WTC11 (cell line): Measurements from ENCODE around the gene GIPC3. TPM values are rescaled to one million over a fixed set of nuclear protein-coding genes. Genes with fewer than 3 reads are reported as not detected.
A peak's percentile ranks its signal among the peaks of the same experiment; 100 is the strongest.

Source experiments
- ATAC-seq: fragments of 200-7000 bp; cut with Tn5 transposase; 2 replicates; pipeline ENCODE4 v1.10.0; 2021; ENCODE audit warnings: mild to moderate bottlenecking, moderate library complexity
- CTCF ChIA-PET: fragments of 300-600 bp; sonication (Branson Sonifier 250); formaldehyde crosslinking; loops from one replicate; lab custom pipeline; 2021; ENCODE audit warnings: antibody characterized with exemption; lab: Charles Lee
- POLR2A ChIA-PET: fragments of 350-600 bp; sonication (Branson Sonifier 250); formaldehyde crosslinking; loops from one replicate; lab custom pipeline; 2021; ENCODE audit warnings: antibody characterized with exemption; lab: Charles Lee
- DNase-seq: peaks from one replicate; pipeline ENCODE4 v3.0.0; 2021; ENCODE audit warnings: low spot score
- H3K27ac Mint-ChIP-seq: 2 replicates; pipeline ENCODE4 v1.8.0; 2021; ENCODE audit warnings: mixed read lengths
- H3K27me3 Mint-ChIP-seq: 2 replicates; pipeline ENCODE4 v1.8.0; 2021; ENCODE audit warnings: low read depth, mild to moderate bottlenecking, moderate library complexity, mixed read lengths
- H3K36me3 Mint-ChIP-seq: 2 replicates; pipeline ENCODE4 v1.8.0; 2021; ENCODE audit warnings: mixed read lengths
- H3K4me1 Mint-ChIP-seq: 2 replicates; pipeline ENCODE4 v1.8.0; 2022; ENCODE audit warnings: mixed read lengths
- H3K4me3 Mint-ChIP-seq: 2 replicates; pipeline ENCODE4 v1.8.0; 2021; ENCODE audit warnings: mild to moderate bottlenecking, moderate library complexity, mixed read lengths
- H3K9me3 Mint-ChIP-seq: 2 replicates; pipeline ENCODE4 v1.8.0; 2021; ENCODE audit warnings: mixed read lengths
- AR ChIP-seq: fragments of 250-450 bp; sonication (Bioruptor Pico); IDR thresholded peaks from 2 replicates; pipeline ENCODE4 v1.9.0; 2021; ENCODE audit warnings: mild to moderate bottlenecking
- ATF6 ChIP-seq: sonication (generic); formaldehyde crosslinking; IDR thresholded peaks from 2 replicates; pipeline ENCODE4 v1.8.1; 2023; ENCODE audit warnings: mild to moderate bottlenecking, missing genetic modification reagents
- CDX4 ChIP-seq: fragments of 250-450 bp; sonication (Bioruptor Pico); IDR thresholded peaks from 2 replicates; pipeline ENCODE4 v1.9.0; 2021; ENCODE audit warnings: moderate library complexity, mild to moderate bottlenecking, inconsistent platforms, borderline replicate concordance
- ESRRA ChIP-seq: sonication (generic); formaldehyde crosslinking; IDR thresholded peaks from 2 replicates; pipeline ENCODE4 v1.8.1; 2022; ENCODE audit warnings: mild to moderate bottlenecking, missing genetic modification reagents, borderline replicate concordance
- FOXP1 ChIP-seq: sonication (generic); formaldehyde crosslinking; IDR thresholded peaks from 2 replicates; pipeline ENCODE4 v1.8.0; 2022; ENCODE audit warnings: missing genetic modification reagents, mild to moderate bottlenecking, moderate library complexity, borderline replicate concordance
- NFATC4 ChIP-seq: fragments of 250-450 bp; sonication (Bioruptor Pico); IDR thresholded peaks from 2 replicates; pipeline ENCODE4 v1.9.0; 2021; ENCODE audit warnings: mild to moderate bottlenecking
- NFE2L1 ChIP-seq: sonication (generic); formaldehyde crosslinking; IDR thresholded peaks from 2 replicates; pipeline ENCODE4 v1.8.1; 2023; ENCODE audit warnings: missing genetic modification reagents
- NR1H2 ChIP-seq: sonication (generic); formaldehyde crosslinking; IDR thresholded peaks from 2 replicates; pipeline ENCODE4 v1.9.0; 2021; ENCODE audit warnings: mild to moderate bottlenecking, moderate library complexity, missing genetic modification reagents
- NR3C1 ChIP-seq: sonication (generic); formaldehyde crosslinking; conservative IDR thresholded peaks from 2 replicates; pipeline ENCODE4 v1.8.1; 2023; ENCODE audit warnings: low read depth, mild to moderate bottlenecking, missing genetic modification reagents
- PREB ChIP-seq: sonication (generic); formaldehyde crosslinking; IDR thresholded peaks from 2 replicates; pipeline ENCODE4 v1.8.1; 2022; ENCODE audit warnings: mild to moderate bottlenecking, missing genetic modification reagents, moderate library complexity, borderline replicate concordance
- RORB ChIP-seq: fragments of 250-450 bp; sonication (Bioruptor Pico); IDR thresholded peaks from 2 replicates; pipeline ENCODE4 v1.9.0; 2021; ENCODE audit warnings: mild to moderate bottlenecking
- TEAD1 ChIP-seq: sonication (generic); formaldehyde crosslinking; IDR thresholded peaks from 2 replicates; pipeline ENCODE4 v1.8.0; 2022; ENCODE audit warnings: mild to moderate bottlenecking, missing genetic modification reagents
- TP53 ChIP-seq: sonication (generic); formaldehyde crosslinking; IDR thresholded peaks from 2 replicates; pipeline ENCODE4 v1.8.1; 2023; ENCODE audit warnings: mild to moderate bottlenecking, missing genetic modification reagents
- ZNF121 ChIP-seq: sonication (generic); formaldehyde crosslinking; IDR thresholded peaks from 2 replicates; pipeline ENCODE4 v1.8.0; 2023; ENCODE audit warnings: missing genetic modification reagents
- ZNF263 ChIP-seq: sonication (generic); formaldehyde crosslinking; IDR thresholded peaks from 2 replicates; pipeline ENCODE4 v1.8.1; 2022; ENCODE audit warnings: low read depth, mild to moderate bottlenecking, moderate library complexity, missing genetic modification reagents
- ZNF425 ChIP-seq: fragments of 250-450 bp; sonication (Bioruptor Pico); conservative IDR thresholded peaks from 2 replicates; pipeline ENCODE4 v1.9.0; 2021; ENCODE audit warnings: mild to moderate bottlenecking
- ZNF512 ChIP-seq: sonication (generic); formaldehyde crosslinking; IDR thresholded peaks from 2 replicates; pipeline ENCODE4 v1.8.1; 2022; ENCODE audit warnings: missing genetic modification reagents, borderline replicate concordance
- ZNF532 ChIP-seq: fragments of 250-450 bp; sonication (Bioruptor Pico); IDR thresholded peaks from 2 replicates; pipeline ENCODE4 v1.9.0; 2021; ENCODE audit warnings: mild to moderate bottlenecking, borderline replicate concordance
- total RNA-seq: library from RNA; stranded (reverse); gene quantifications from 3 replicates; pipeline ENCODE4 v1.2.3, GENCODE V29; 2021

The GIPC3 gene
- total RNA-seq, 1 experiment from 2014 or later: 1.0 TPM

GRCh38 chr19:3578390-3578789, 6.9 kb upstream of the GIPC3 start:
- Mint-ChIP-seq H3K4me1 (peaks cover 14% of the 10 kb centered on the region), H3K9me3 (no peaks in the 10 kb centered on the region), H3K27me3 (peaks cover 30% of the 10 kb centered on the region), H3K4me3 (peak overlapping the region; percentile 75), H3K27ac (no peak overlapping the region), H3K36me3 (peaks cover 8% of the 10 kb centered on the region)
- ChIA-PET POLR2A (interaction anchor here (0.6 to 3.3 kb wide), 4 partner anchors 13 to 44 kb away, joined by 3 to 12 read pairs (median 4); no protein-coding TSS in a partner anchor), CTCF (interaction anchor here (1.0 to 6.5 kb wide), 10 partner anchors 8 to 144 kb away, joined by 3 to 115 read pairs (median 8); partner anchors contain the start of genes DOHH and GIPC3)
- DNase-seq (no peak), ATAC-seq (no peak)
- TF ChIP-seq ZNF425 (CRISPR knock-in tag): no peak
- no peak for TF ChIP-seq AR
- TF ChIP-seq ATF6: no peak
- no peak for TF ChIP-seq TP53 (CRISPR knock-in tag)
- TF ChIP-seq RORB (CRISPR knock-in tag): no peak
- TF ChIP-seq PREB: no peak
- no peak for TF ChIP-seq NFATC4 (CRISPR knock-in tag)
- no peak for TF ChIP-seq NR1H2 (CRISPR knock-in tag)
- TF ChIP-seq CDX4 (CRISPR knock-in tag): no peak
- TF ChIP-seq NFE2L1: no peak
- TF ChIP-seq FOXP1: no peak
- TF ChIP-seq ZNF512: no peak
- no peak for TF ChIP-seq TEAD1

- ChIA-PET POLR2A (no interaction called here), CTCF (interaction anchor here (0.9 kb wide), 1 partner anchor 32 kb away, joined by 3 read pairs; no protein-coding TSS in a partner anchor)
- H3K9me3 Mint-ChIP-seq: no peaks in the 10 kb centered on the region
- DNase-seq (no peak), ATAC-seq (no peak)
- H3K36me3 Mint-ChIP-seq: peaks cover 2% of the 10 kb centered on the region
- no peak overlapping the region for H3K4me3 Mint-ChIP-seq
- no peak overlapping the region for H3K27ac Mint-ChIP-seq
- peaks cover 47% of the 10 kb centered on the region for H3K27me3 Mint-ChIP-seq
- peaks cover 9% of the 10 kb centered on the region for H3K4me1 Mint-ChIP-seq
- TF ChIP-seq NR3C1 (CRISPR knock-in tag) (no peak), ZNF263 (no peak), ZNF532 (CRISPR knock-in tag) (no peak), CDX4 (CRISPR knock-in tag) (no peak), ZNF121 (no peak), NFE2L1 (no peak), ESRRA (CRISPR knock-in tag) (no peak)
Measured at GRCh38 chr19:3580156-3580934, 4.9 kb upstream of the GIPC3 start.
